K562 (cell line): ENCODE results near the gene DGKE. TPM values are rescaled to one million over a fixed set of nuclear protein-coding genes. Genes with fewer than 3 reads are reported as not detected.

ENCODE experiments used
- HSF4 ChIP-seq: fragments of 250-450 bp; sonication (Bioruptor Pico); IDR thresholded peaks from 2 replicates; pipeline ENCODE4 v2.1.2; 2022; ENCODE audit warnings: mild to moderate bottlenecking, moderate library complexity, borderline replicate concordance
- NR2C1 ChIP-seq, 2 experiments: fragments of 450-650 bp; IDR thresholded peaks; 2 replicates each; pipeline ENCODE4 v1.6.1; 2017; ENCODE audit warnings: mild to moderate bottlenecking in 2 of 2, antibody characterized with exemption in 1 of 2, inconsistent platforms in 1 of 2, missing compliant biosample characterization in 1 of 2, missing genetic modification characterization in 1 of 2
- POLR2G ChIP-seq: fragments of 200-400 bp; formaldehyde crosslinking; IDR thresholded peaks from 2 replicates; pipeline ENCODE4 v1.6.1; 2017; ENCODE audit warnings: low read depth, mild to moderate bottlenecking, antibody characterized with exemption, low read length, moderate library complexity
- RFX7 ChIP-seq: fragments of 250-450 bp; sonication (Bioruptor Pico); IDR thresholded peaks from 2 replicates; pipeline ENCODE4 v1.5.1; 2021; ENCODE audit warnings: mild to moderate bottlenecking
- RHOXF2B ChIP-seq: fragments of 250-450 bp; sonication (Bioruptor Pico); conservative IDR thresholded peaks from 2 replicates; pipeline ENCODE4 v1.5.1; 2021
- SAFB ChIP-seq: fragments of 200-400 bp; formaldehyde crosslinking; IDR thresholded peaks from 2 replicates; pipeline ENCODE4 v1.6.1; 2017; ENCODE audit warnings: low read depth, low read length, borderline replicate concordance
- polyA plus RNA-seq, 8 experiments: library from polyadenylated mRNA; depleted of rRNA in 4 of 8; stranded (reverse) in 5 of 8; unstranded in 3 of 8; fragments of >200 nt; fragmentation: Nextera tagmentation in 2 of 8; fragmentation: Illumina TruSeq in 1 of 8; extraction: Ambion mirVana in 2 of 8; extraction: Trizol in 1 of 8; gene quantifications; 2 replicates each; pipeline versions ENCODE4 v1.2.1 to v1.2.3, GENCODE V29; 2011 to 2014; ENCODE audit warnings: inconsistent platforms in 1 of 8, missing spikeins in 1 of 8
- total RNA-seq, 7 experiments: library from RNA; depleted of rRNA in 6 of 7; stranded (reverse); fragments of >200 nt in 6 of 7; fragmentation: Illumina TruSeq in 2 of 7; extraction: Trizol in 2 of 7; gene quantifications; 2 replicates each; pipeline versions ENCODE4 v1.2.1 to v1.2.3, GENCODE V29; 2011 to 2021; ENCODE audit warnings: low replicate concordance in 1 of 7
- TF ChIP-seq, protein P1 (sequence below): sonication (generic); formaldehyde crosslinking; IDR thresholded peaks from 2 replicates; pipeline ENCODE4 v1.8.0; 2023; ENCODE audit warnings: missing genetic modification reagents, mild to moderate bottlenecking, borderline replicate concordance
- TF ChIP-seq, protein P2 (sequence below): fragments of 250-450 bp; sonication (Bioruptor Pico); IDR thresholded peaks from 2 replicates; pipeline ENCODE4 v1.4.0; 2020; ENCODE audit warnings: mild to moderate bottlenecking, moderate library complexity
- TF ChIP-seq, protein P3 (sequence below), 2 experiments: fragments of 200-800 bp in 1 of 2; sonication (Bioruptor generic) in 1 of 2; sonication (generic) in 1 of 2; formaldehyde crosslinking in 1 of 2; IDR thresholded peaks in 1 of 2; conservative IDR thresholded peaks in 1 of 2; 2 replicates each; pipeline versions ENCODE4 v1.5.0 to v1.6.1; 2016 to 2020; ENCODE audit warnings: missing compliant biosample characterization in 1 of 2, missing genetic modification characterization in 1 of 2, missing genetic modification reagents in 1 of 2
- TF ChIP-seq, protein P4 (sequence below): fragments of 250-450 bp; sonication (Bioruptor Pico); IDR thresholded peaks from 2 replicates; pipeline ENCODE4 v1.4.0; 2020; ENCODE audit warnings: mild to moderate bottlenecking, moderate library complexity, borderline replicate concordance
- TF ChIP-seq, protein P5 (sequence below): sonication (generic); formaldehyde crosslinking; IDR thresholded peaks from 2 replicates; pipeline ENCODE4 v1.8.1; 2022; ENCODE audit warnings: missing genetic modification reagents

DGKE gene
- total and polyA plus RNA-seq, 9 of the 15 experiments (the other 6 are each of a cell fraction or from before 2014, with no cell fraction given), result 1.3 to 9.9 (median 5.9) TPM

DNA sequence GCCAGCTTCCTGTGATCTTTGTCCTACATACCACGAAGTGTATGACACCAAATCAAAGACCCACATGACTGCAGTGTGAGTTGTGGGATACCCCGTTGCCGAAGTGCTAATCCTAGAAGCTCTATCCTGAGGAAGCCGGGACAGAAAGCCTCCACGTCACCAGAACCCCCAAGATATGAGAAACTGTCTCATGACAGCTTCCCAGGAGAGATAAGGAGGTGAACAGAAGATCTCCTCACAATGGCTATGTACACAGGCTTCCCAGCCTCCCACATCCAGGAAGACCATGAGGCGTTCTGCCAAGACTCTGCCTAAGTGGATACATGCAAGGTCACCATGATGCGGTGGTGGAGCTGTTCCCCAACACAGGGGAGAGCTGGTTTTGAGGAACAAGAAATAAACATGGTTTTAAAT is 42.8 kb downstream of the DGKE start (continued):
- TF ChIP-seq, protein P1, sequence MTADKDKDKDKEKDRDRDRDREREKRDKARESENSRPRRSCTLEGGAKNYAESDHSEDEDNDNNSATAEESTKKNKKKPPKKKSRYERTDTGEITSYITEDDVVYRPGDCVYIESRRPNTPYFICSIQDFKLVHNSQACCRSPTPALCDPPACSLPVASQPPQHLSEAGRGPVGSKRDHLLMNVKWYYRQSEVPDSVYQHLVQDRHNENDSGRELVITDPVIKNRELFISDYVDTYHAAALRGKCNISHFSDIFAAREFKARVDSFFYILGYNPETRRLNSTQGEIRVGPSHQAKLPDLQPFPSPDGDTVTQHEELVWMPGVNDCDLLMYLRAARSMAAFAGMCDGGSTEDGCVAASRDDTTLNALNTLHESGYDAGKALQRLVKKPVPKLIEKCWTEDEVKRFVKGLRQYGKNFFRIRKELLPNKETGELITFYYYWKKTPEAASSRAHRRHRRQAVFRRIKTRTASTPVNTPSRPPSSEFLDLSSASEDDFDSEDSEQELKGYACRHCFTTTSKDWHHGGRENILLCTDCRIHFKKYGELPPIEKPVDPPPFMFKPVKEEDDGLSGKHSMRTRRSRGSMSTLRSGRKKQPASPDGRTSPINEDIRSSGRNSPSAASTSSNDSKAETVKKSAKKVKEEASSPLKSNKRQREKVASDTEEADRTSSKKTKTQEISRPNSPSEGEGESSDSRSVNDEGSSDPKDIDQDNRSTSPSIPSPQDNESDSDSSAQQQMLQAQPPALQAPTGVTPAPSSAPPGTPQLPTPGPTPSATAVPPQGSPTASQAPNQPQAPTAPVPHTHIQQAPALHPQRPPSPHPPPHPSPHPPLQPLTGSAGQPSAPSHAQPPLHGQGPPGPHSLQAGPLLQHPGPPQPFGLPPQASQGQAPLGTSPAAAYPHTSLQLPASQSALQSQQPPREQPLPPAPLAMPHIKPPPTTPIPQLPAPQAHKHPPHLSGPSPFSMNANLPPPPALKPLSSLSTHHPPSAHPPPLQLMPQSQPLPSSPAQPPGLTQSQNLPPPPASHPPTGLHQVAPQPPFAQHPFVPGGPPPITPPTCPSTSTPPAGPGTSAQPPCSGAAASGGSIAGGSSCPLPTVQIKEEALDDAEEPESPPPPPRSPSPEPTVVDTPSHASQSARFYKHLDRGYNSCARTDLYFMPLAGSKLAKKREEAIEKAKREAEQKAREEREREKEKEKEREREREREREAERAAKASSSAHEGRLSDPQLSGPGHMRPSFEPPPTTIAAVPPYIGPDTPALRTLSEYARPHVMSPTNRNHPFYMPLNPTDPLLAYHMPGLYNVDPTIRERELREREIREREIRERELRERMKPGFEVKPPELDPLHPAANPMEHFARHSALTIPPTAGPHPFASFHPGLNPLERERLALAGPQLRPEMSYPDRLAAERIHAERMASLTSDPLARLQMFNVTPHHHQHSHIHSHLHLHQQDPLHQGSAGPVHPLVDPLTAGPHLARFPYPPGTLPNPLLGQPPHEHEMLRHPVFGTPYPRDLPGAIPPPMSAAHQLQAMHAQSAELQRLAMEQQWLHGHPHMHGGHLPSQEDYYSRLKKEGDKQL (CRISPR knock-in tag), result no peak
- TF ChIP-seq HSF4 (CRISPR knock-in tag), result no peak
- TF ChIP-seq, protein P2, sequence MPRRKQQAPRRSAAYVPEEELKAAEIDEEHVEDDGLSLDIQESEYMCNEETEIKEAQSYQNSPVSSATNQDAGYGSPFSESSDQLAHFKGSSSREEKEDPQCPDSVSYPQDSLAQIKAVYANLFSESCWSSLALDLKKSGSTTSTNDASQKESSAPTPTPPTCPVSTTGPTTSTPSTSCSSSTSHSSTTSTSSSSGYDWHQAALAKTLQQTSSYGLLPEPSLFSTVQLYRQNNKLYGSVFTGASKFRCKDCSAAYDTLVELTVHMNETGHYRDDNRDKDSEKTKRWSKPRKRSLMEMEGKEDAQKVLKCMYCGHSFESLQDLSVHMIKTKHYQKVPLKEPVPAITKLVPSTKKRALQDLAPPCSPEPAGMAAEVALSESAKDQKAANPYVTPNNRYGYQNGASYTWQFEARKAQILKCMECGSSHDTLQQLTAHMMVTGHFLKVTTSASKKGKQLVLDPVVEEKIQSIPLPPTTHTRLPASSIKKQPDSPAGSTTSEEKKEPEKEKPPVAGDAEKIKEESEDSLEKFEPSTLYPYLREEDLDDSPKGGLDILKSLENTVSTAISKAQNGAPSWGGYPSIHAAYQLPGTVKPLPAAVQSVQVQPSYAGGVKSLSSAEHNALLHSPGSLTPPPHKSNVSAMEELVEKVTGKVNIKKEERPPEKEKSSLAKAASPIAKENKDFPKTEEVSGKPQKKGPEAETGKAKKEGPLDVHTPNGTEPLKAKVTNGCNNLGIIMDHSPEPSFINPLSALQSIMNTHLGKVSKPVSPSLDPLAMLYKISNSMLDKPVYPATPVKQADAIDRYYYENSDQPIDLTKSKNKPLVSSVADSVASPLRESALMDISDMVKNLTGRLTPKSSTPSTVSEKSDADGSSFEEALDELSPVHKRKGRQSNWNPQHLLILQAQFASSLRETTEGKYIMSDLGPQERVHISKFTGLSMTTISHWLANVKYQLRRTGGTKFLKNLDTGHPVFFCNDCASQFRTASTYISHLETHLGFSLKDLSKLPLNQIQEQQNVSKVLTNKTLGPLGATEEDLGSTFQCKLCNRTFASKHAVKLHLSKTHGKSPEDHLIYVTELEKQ (CRISPR knock-in tag), result no peak
- TF ChIP-seq, protein P3, sequence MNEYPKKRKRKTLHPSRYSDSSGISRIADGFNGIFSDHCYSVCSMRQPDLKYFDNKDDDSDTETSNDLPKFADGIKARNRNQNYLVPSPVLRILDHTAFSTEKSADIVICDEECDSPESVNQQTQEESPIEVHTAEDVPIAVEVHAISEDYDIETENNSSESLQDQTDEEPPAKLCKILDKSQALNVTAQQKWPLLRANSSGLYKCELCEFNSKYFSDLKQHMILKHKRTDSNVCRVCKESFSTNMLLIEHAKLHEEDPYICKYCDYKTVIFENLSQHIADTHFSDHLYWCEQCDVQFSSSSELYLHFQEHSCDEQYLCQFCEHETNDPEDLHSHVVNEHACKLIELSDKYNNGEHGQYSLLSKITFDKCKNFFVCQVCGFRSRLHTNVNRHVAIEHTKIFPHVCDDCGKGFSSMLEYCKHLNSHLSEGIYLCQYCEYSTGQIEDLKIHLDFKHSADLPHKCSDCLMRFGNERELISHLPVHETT (CRISPR knock-in tag; conservative IDR thresholded peaks at IDR 0.05 in 1 of 2, IDR thresholded peaks at IDR 0.05 in 1 of 2), result 0 out of 4 replicates have a peak, but pooled peaks of 1 of the 2 experiments have one; percentile 50
- TF ChIP-seq NR2C1 (IDR thresholded peaks at IDR 0.05), result no peak
- no peak for TF ChIP-seq NR2C1 (tag; IDR thresholded peaks at IDR 0.05)
- TF ChIP-seq POLR2G, result no peak
- TF ChIP-seq RHOXF2B, result no peak
- TF ChIP-seq, protein P4, sequence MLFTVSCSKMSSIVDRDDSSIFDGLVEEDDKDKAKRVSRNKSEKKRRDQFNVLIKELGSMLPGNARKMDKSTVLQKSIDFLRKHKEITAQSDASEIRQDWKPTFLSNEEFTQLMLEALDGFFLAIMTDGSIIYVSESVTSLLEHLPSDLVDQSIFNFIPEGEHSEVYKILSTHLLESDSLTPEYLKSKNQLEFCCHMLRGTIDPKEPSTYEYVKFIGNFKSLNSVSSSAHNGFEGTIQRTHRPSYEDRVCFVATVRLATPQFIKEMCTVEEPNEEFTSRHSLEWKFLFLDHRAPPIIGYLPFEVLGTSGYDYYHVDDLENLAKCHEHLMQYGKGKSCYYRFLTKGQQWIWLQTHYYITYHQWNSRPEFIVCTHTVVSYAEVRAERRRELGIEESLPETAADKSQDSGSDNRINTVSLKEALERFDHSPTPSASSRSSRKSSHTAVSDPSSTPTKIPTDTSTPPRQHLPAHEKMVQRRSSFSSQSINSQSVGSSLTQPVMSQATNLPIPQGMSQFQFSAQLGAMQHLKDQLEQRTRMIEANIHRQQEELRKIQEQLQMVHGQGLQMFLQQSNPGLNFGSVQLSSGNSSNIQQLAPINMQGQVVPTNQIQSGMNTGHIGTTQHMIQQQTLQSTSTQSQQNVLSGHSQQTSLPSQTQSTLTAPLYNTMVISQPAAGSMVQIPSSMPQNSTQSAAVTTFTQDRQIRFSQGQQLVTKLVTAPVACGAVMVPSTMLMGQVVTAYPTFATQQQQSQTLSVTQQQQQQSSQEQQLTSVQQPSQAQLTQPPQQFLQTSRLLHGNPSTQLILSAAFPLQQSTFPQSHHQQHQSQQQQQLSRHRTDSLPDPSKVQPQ (CRISPR knock-in tag), result no peak
- TF ChIP-seq, protein P5, sequence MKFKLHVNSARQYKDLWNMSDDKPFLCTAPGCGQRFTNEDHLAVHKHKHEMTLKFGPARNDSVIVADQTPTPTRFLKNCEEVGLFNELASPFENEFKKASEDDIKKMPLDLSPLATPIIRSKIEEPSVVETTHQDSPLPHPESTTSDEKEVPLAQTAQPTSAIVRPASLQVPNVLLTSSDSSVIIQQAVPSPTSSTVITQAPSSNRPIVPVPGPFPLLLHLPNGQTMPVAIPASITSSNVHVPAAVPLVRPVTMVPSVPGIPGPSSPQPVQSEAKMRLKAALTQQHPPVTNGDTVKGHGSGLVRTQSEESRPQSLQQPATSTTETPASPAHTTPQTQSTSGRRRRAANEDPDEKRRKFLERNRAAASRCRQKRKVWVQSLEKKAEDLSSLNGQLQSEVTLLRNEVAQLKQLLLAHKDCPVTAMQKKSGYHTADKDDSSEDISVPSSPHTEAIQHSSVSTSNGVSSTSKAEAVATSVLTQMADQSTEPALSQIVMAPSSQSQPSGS (CRISPR knock-in tag), result no peak
- TF ChIP-seq SAFB, result no peak
- TF ChIP-seq RFX7 (CRISPR knock-in tag), result no peak
